Fibroblast of pulmonary artery (primary cell): ENCODE measurements around the gene TNIK.

Source experiments
- DNase-seq: peaks from one replicate; pipeline ENCODE4 v3.0.0-alpha.2; 2010; ENCODE audit warnings: low read depth
- H3K4me3 ChIP-seq: replicated peaks from 2 replicates; pipeline ENCODE4 v1.5.1; 2011; ENCODE audit warnings: low read depth, mild to moderate bottlenecking, control low read depth, low read length, moderate library complexity
- TF ChIP-seq, protein P1 (sequence below): IDR thresholded peaks from 2 replicates; pipeline ENCODE4 v1.5.1; 2011; ENCODE audit warnings: mild to moderate bottlenecking, control low read depth, low read length, inconsistent platforms; ENCODE audit errors: missing control alignments

Gene TNIK

DNA sequence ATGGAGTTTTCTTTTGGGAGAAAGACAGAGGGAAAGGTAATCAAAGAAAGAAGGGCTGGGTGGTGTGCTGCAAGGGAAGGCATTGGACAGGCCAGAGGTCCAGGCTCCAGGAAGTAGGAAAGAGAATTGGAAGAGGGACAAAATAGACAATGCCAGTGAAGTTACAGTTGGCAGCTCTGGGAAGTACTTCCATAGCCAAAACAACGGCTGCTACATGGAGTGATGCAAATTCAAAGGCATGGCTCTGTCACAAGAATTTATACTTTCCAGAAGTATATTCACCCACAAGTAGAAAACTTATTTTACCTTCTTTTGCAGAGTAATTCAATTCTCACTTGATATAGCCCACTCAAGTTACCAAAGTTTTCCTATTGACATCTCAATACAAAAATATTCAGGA is 191.5 kb downstream of the TNIK start:
- no peak overlapping the region for H3K4me3 ChIP-seq
- TF ChIP-seq, protein P1, sequence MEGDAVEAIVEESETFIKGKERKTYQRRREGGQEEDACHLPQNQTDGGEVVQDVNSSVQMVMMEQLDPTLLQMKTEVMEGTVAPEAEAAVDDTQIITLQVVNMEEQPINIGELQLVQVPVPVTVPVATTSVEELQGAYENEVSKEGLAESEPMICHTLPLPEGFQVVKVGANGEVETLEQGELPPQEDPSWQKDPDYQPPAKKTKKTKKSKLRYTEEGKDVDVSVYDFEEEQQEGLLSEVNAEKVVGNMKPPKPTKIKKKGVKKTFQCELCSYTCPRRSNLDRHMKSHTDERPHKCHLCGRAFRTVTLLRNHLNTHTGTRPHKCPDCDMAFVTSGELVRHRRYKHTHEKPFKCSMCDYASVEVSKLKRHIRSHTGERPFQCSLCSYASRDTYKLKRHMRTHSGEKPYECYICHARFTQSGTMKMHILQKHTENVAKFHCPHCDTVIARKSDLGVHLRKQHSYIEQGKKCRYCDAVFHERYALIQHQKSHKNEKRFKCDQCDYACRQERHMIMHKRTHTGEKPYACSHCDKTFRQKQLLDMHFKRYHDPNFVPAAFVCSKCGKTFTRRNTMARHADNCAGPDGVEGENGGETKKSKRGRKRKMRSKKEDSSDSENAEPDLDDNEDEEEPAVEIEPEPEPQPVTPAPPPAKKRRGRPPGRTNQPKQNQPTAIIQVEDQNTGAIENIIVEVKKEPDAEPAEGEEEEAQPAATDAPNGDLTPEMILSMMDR = no peak
- DNase-seq = no peak

DNA sequence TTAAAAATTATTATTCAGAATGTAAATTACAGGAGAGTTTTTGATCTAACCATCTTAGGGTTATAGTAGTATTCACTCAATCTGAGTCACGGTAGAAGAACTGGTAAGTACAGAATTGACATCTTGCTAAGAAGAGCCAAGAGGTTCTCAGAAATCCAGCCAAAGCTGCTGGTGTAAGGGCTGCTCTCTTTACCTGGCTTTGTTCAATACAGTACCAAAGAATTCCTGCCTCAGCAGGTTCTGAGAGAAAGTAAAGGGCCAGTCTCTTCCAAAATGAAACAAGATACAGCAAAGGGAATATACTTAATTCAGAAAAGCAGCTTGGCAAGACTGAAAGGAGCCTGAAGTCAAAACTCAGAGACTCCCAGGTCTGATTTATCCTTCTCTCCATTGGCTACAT is 193.1 kb downstream of the TNIK start:
- TF ChIP-seq, protein P1 = no peak
- H3K4me3 ChIP-seq = no peak overlapping the region
- no peak for DNase-seq

DNA sequence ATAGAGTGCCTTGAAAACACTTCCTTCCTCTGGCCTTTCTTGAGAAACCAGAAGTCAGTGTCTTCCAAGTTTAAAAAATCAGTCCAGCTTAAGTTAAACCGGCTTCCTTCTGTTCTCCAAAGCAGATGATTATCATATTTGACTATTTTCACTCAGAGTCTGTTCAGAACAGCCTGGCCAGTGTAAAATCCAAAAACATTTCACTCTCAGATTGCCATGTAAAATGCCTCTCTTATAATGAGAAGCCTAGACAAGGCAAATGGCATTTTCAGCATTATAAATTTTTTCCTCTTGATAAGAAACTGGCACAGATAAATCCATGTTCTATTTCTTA is 193.5 kb downstream of the TNIK start:
- H3K4me3 ChIP-seq = no peak overlapping the region
- TF ChIP-seq, protein P1 = no peak
- DNase-seq = no peak

DNA sequence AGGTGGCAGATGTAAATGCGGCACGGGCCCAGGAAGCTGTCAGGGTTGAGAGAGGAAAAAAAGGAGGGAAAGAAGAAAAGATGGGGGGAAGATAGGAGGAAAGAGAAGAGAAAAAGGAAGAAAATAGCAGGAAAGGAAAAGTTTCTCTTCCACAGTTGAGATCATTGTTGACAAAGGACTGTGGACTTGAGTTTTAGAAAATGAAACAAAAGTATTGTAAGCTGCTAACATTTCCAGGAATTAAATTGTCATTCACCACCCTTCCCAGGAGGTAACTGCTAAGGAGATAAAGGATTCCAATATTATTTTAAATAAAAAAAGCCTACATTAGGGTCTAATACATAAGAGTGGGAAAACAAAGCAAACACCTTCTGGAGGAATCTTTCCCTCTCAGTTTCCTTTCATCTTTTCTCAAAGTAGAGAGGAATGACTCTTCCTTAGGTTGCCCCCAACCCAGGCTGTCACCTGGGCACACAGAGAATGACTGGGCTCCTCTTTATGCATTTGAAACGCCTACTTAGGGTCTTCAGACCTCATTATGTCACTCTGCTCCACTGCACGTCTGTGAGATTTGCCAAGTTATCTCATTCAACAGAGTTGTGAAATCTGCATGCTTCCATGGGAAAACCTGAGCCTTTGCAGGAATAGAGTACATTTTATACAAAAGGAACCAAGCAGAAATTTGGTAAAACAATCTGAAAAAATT is 194.0 kb downstream of the TNIK start:
- DNase-seq = peak; percentile 68
- TF ChIP-seq, protein P1 = no peak
- H3K4me3 ChIP-seq = no peak overlapping the region

DNA sequence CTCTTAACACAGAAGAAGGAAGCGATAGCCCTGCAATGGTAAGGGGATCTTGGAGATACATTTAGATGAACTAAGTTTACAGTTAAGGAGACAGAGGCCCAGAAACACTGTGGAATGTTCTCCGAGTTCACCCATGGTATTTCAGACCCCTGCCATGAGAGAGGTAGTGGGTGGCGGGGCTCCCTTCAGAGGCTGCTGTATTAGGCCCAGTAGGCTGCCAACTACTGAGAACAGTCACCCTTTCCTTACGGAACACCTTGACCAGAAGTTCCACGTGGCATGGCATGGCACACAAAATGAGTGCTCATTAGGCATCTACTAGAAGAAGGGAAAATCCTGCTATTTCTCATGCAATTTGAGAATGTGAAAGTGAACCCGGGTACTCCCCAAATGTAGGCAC is 195.4 kb downstream of the TNIK start:
- TF ChIP-seq, protein P1 = no peak
- DNase-seq = no peak
- no peak overlapping the region for H3K4me3 ChIP-seq

DNA sequence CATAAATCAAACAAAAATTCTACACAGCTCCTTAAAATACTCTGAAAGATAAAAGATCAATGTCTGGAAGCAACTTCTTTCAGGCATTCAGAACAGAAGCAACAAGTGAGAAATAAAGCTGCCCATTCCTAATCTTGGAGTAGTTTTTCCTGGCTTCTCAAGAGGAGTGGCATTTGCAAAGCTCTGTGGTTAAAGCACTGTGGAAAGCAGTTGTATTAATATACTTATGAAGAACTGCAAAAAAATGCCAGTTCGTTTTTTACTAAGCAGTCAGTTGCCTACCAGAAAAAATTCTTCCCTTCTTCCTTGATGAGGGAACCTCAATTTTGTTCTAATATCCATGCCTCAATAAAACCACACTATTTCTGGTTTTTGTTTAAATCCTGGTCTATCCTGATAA is 197.8 kb downstream of the TNIK start:
- DNase-seq = no peak
- no peak overlapping the region for H3K4me3 ChIP-seq
- TF ChIP-seq, protein P1 = no peak

DNA sequence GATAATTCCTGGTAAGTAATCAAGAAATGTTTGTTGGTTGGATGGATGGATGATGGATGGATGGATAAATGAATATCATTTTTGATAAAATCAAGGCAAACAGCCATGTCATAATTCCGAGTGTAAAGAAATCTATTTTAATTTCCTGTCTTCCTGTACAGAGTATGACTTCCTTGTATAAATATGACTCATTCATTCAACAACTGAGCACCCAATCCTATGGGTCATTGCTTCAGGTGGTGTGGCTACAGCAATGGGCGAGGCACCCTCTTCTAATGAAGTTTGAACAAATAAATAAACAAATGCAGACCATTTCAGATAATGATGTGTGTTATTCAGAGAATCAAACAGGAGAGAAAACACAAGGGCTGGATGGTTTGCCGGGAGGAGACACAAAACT is 198.7 kb downstream of the TNIK start:
- no peak overlapping the region for H3K4me3 ChIP-seq
- TF ChIP-seq, protein P1 = no peak
- DNase-seq = no peak
